ENCODE data around the gene MVB12B. TPM values are rescaled to one million over a fixed set of nuclear protein-coding genes. Genes with fewer than 3 reads are reported as not detected.

MVB12B gene
- total RNA-seq, 1 experiment from 2014 or later = 5.7 TPM

- TF ChIP-seq TCF7 (CRISPR knock-in tag; IDR thresholded peaks at IDR 0.05; ENCODE audit: low read depth) (no peak), ZNF138 (CRISPR knock-in tag; conservative IDR thresholded peaks at IDR 0.05) (no peak), ZNF425 (CRISPR knock-in tag; conservative IDR thresholded peaks at IDR 0.05) (no peak), ZNF317 (CRISPR knock-in tag; IDR thresholded peaks at IDR 0.05; ENCODE audit: borderline replicate concordance, low read depth) (no peak), GABPB1 (CRISPR knock-in tag; IDR thresholded peaks at IDR 0.05) (no peak), ZNF121 (CRISPR knock-in tag; IDR thresholded peaks at IDR 0.05) (no peak)
Observed at GRCh38 chr9:126485662-126486061, 159.0 kb downstream of the MVB12B start (continued).

DNA sequence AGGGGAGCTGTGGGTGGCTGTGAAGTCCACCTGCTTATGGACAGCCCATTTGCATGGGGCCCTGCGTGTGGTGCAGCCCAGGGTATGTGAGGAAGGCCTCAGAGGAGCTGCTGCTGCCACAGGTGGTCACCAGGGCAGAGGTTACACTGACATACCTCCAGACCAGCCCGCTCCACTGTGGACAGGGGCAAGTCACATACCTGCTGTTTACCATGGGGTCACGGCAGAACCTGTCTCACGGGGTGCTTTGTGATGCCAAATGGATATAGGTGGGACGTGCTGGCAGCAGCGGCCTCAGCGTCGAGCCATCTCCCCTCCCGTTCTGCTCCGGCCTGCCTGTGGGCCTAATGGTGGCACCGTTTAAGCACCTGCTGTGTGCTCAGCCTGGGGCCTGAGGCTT, 159.6 kb downstream of the MVB12B start:
- Mint-ChIP-seq H3K4me3 (no peak overlapping the region), H3K27ac (no peak overlapping the region), H3K9me3 (no peaks in the 10 kb centered on the region), H3K4me1 (peaks cover 11% of the 10 kb centered on the region), H3K27me3 (ENCODE audit: low read depth) (no peaks in the 10 kb centered on the region; the same call in 1 of the 2 replicates), H3K36me3 (no peaks in the 10 kb centered on the region)
- ATAC-seq (no peak), DNase-seq (ENCODE audit: low spot score) (no peak)
- CTCF ChIA-PET = no interaction called here
- POLR2A ChIA-PET = no interaction called here
- no peak for TF ChIP-seq ZNF263 (CRISPR knock-in tag; IDR thresholded peaks at IDR 0.05; ENCODE audit: low read depth)
- no peak for TF ChIP-seq CREM (CRISPR knock-in tag; IDR thresholded peaks at IDR 0.05)
- TF ChIP-seq FOXK1 (CRISPR knock-in tag; IDR thresholded peaks at IDR 0.05) = no peak
- no peak for TF ChIP-seq ATF2 (CRISPR knock-in tag; IDR thresholded peaks at IDR 0.05; ENCODE audit: borderline replicate concordance, low read depth)
- TF ChIP-seq, protein P1, sequence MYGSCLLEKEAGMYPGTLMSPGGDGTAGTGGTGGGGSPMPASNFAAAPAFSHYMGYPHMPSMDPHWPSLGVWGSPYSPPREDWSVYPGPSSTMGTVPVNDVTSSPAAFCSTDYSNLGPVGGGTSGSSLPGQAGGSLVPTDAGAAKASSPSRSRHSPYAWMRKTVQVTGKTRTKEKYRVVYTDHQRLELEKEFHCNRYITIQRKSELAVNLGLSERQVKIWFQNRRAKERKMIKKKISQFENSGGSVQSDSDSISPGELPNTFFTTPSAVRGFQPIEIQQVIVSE (CRISPR knock-in tag; IDR thresholded peaks at IDR 0.05; ENCODE audit: borderline replicate concordance) = no peak
- no peak for TF ChIP-seq PRRX2 (CRISPR knock-in tag; IDR thresholded peaks at IDR 0.05)
- TF ChIP-seq JUN (CRISPR knock-in tag; IDR thresholded peaks at IDR 0.05) = no peak
- no peak for TF ChIP-seq TCF7 (CRISPR knock-in tag; IDR thresholded peaks at IDR 0.05; ENCODE audit: low read depth)

- H3K4me3 Mint-ChIP-seq = no peak overlapping the region
- TF ChIP-seq OVOL2 (CRISPR knock-in tag; IDR thresholded peaks at IDR 0.05; ENCODE audit: borderline replicate concordance) = no peak
- TF ChIP-seq, protein P1 (CRISPR knock-in tag; IDR thresholded peaks at IDR 0.05; ENCODE audit: borderline replicate concordance) = no peak
- TF ChIP-seq RELA (CRISPR knock-in tag; IDR thresholded peaks at IDR 0.05; ENCODE audit: borderline replicate concordance) = no peak
- no peak for TF ChIP-seq GTF2I (CRISPR knock-in tag; conservative IDR thresholded peaks at IDR 0.05)
- TF ChIP-seq NFE2L1 (CRISPR knock-in tag; IDR thresholded peaks at IDR 0.05) = no peak
- no peak for TF ChIP-seq SMAD3 (CRISPR knock-in tag; IDR thresholded peaks at IDR 0.05; ENCODE audit: borderline replicate concordance)
- TF ChIP-seq FOXJ3 (CRISPR knock-in tag; IDR thresholded peaks at IDR 0.05; ENCODE audit: borderline replicate concordance) = no peak
- TF ChIP-seq, protein P2, sequence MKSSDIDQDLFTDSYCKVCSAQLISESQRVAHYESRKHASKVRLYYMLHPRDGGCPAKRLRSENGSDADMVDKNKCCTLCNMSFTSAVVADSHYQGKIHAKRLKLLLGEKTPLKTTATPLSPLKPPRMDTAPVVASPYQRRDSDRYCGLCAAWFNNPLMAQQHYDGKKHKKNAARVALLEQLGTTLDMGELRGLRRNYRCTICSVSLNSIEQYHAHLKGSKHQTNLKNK (CRISPR knock-in tag; IDR thresholded peaks at IDR 0.05) = no peak
- no peak for TF ChIP-seq ZNF671 (CRISPR knock-in tag; IDR thresholded peaks at IDR 0.05)
- no peak for TF ChIP-seq NFYB (CRISPR knock-in tag; conservative IDR thresholded peaks at IDR 0.05; ENCODE audit: low read depth)
- TF ChIP-seq, protein P3, sequence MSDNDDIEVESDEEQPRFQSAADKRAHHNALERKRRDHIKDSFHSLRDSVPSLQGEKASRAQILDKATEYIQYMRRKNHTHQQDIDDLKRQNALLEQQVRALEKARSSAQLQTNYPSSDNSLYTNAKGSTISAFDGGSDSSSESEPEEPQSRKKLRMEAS (CRISPR knock-in tag; IDR thresholded peaks at IDR 0.05) = no peak
- TF ChIP-seq USF1 (CRISPR knock-in tag; IDR thresholded peaks at IDR 0.05) = no peak
- TF ChIP-seq FOXP1 (CRISPR knock-in tag; IDR thresholded peaks at IDR 0.05; ENCODE audit: borderline replicate concordance) = no peak
- no peak for TF ChIP-seq FOXK1 (CRISPR knock-in tag; IDR thresholded peaks at IDR 0.05)
Observed at GRCh38 chr9:126487856-126488255, 161.2 kb downstream of the MVB12B start.

More at GRCh38 chr9:126487856-126488255, 161.2 kb downstream of the MVB12B start:
- H3K4me1 Mint-ChIP-seq = peaks cover 12% of the 10 kb centered on the region
- H3K36me3 Mint-ChIP-seq = no peaks in the 10 kb centered on the region
- ChIA-PET CTCF (interaction anchor here (1.4 kb wide), 1 partner anchor 11 kb away, joined by 3 read pairs; no protein-coding TSS in a partner anchor), POLR2A (no interaction called here)
- no peak overlapping the region for H3K27ac Mint-ChIP-seq
- no peak for DNase-seq (ENCODE audit: low spot score)
- no peaks in the 10 kb centered on the region for H3K9me3 Mint-ChIP-seq
- H3K27me3 Mint-ChIP-seq (ENCODE audit: low read depth) = no peaks in the 10 kb centered on the region; the same call in 1 of the 2 replicates
- ATAC-seq = no peak

All from WTC11 (cell line).